ENCODE data around the gene PFKL.

PFKL gene

DNA sequence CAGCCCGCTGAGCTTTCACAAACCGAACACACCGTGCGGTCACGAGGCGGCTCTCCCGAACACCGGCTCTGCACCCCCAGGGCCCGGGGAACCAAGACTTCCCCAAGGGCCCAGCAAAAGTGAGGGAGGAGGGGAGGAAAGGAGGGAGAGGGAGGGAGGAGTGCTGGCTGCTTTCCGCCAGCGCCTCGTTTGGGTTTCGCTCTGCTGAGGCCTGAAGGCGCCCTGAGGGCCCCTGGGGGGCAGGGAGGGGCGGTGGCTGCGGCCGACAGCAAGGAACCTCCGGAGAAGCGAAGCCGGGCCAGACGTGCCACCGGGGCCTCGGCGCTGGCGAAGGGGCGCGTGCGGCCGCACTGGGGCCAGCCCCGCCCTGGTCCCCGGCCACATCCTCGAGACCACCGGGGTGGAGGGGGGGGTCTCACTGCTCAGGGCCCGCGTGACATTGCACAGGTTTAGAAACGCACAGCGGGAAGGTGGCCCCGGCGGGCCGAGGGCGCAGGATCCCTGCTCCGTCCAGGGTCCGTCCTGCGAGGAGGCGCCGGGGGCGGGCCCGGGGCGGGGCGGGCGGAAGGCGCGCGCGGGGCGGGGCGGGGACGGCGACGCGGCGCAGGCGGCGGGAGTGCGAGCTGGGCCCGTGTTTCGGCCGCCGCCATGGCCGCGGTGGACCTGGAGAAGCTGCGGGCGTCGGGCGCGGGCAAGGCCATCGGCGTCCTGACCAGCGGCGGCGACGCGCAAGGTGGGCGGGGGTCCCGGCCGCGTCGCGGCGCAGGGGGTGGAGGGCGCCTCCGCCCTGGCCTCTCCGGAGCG, at the start of gene PFKL:
Gene PFKL (plus strand): TSS at position 596 of the 804 bp plus-strand sequence. CDS start 53 bp downstream, at position 649.
- peak; percentile 78 for DNase-seq

DNA sequence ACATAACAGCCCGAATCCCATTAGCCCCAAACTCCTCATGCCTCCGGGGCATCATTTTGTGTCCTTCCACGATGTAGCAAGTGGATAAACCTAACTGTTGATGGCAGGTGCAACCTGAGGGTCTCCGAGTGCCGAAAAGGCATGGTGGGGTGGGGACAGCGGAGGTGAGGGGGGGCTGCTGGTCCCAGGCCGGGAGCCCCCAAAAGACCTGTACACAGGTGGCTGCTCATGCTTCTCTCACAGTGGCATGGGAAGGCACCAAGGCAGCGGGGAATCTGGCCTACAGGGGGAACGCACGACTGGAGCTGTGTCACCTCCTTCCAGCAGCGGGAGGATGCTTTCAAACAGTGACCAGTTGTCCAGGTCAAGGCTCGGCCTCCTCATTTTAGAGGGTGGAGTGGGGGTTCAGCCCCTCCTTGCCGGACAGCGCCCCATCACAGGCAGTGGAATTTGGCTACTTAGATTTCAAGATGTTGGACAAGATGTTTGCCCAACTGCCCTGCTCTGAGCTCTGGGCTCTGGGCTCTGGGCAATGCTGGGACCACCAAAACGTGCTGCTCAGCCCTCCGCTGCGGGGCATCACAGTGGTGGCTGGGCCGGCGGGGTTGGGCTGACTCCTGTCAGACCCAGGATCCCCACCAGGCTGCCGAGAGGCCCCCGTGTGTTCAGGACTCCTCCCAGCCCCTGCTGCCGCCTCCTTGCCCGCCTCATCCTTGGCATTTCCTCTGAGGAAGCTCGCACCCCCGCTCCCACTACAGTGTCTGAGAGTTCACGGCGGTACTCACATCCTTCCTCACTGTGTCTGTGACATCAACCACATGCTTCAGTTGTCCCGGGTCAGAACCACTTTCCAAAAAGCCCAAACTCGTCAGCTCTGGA, 45.8 kb upstream of the PFKL start:
- no peak for DNase-seq

DNA sequence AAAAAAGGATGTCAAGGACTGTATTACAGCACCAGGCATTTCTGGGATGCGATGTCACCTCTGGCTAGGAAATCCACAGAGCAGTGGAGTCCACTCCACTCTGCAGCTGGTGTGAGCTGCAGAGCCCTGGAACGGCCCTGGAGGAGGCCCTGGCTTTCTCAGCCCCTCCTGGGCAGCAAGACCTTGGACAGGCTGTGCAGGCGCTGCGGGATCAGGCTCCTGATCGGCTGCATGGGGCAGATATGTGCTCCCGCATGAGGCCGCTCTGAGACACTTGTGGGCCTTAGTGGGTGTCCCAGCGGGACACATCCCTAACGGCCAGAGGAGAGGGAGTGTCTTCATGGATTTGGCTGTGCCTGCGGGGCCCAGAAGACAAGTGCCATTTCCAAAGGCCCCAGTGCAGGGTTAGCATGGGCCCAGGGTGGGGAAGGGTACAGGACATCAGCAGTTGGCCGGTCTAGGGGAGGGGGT, 44.3 kb upstream of the PFKL start:
- DNase-seq: no peak

DNA sequence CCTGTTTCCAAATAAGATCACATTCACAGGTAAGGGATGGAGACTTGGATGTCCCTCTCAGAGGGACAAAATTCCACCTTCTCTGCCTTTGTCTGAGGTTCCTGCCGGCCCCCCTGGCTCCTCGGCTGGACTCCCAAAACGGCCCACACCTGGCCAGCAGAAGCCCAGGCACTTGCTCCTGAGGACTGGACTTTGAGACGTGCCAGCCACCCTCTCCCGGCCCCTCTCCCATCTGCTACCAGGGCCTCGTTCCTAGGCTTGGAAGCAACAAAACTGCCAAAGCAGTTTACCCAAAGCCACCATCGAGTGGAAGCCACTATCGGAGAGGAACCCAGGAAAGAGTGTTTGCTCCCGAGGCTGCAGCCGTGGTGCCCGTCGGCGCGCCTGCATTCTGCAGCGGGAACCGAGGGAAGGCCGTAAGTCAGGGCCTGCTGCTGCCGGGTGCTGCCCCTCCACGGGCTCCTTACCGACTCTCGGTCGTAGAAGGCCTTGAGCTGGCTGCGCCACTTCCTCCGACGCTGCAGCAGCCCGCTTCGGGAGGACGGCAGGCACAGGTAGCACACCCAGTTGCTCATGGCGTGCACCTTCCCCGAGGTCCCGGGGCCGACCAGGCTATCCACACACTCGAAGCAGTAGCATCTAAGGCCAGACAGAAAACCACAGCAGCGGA, 41.7 kb upstream of the PFKL start:
- DNase-seq: no peak

DNA sequence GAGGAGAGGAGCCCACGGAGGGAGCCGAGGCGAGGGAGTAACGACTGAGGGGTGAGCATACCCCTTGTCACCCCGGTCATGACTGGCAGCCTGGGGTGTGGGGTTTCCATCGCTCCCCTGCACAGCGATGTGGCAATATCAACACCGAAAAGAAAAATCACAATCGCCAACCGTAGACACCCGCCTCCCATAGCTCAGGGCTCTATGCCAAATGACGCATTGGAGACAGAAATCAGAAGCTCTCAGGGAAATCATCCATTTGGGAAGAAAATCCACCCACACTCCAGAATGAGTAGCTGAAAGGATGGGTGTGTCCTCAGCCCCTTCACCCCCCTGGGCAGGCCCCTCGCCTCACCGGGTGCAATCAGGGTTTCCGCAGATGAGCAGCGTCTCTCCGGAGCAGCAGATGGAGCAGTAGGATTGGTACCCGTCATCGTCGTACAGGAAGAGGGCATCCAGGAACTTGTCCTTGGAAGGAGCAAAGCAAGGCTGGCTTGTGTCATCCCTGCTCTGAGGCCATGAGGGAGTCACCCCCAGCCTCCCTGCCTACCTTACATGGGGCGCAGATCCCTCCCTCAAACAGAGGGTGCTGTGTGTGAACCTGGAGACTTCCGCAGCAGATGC, 40.7 kb upstream of the PFKL start:
- no peak for DNase-seq

DNA sequence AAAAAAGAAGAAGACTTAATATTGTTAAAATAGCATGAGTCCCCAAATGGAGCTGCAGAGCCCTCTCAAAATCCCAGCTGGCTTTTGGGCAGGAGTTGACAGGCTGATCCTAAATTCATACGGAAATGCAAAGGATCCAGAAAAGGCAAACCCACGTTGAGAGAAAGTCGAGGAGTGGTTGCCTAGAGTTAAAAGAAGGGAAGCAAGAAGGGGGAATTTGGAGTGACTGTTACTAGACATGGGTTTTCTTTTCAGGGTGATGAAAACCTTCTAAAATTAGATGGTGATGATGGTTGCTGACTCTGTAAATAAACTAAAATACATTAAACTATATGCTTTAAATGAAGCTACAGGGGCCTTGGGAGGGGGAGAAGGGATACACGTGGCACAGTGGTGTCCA, 39.8 kb upstream of the PFKL start:
- no peak for DNase-seq

DNA sequence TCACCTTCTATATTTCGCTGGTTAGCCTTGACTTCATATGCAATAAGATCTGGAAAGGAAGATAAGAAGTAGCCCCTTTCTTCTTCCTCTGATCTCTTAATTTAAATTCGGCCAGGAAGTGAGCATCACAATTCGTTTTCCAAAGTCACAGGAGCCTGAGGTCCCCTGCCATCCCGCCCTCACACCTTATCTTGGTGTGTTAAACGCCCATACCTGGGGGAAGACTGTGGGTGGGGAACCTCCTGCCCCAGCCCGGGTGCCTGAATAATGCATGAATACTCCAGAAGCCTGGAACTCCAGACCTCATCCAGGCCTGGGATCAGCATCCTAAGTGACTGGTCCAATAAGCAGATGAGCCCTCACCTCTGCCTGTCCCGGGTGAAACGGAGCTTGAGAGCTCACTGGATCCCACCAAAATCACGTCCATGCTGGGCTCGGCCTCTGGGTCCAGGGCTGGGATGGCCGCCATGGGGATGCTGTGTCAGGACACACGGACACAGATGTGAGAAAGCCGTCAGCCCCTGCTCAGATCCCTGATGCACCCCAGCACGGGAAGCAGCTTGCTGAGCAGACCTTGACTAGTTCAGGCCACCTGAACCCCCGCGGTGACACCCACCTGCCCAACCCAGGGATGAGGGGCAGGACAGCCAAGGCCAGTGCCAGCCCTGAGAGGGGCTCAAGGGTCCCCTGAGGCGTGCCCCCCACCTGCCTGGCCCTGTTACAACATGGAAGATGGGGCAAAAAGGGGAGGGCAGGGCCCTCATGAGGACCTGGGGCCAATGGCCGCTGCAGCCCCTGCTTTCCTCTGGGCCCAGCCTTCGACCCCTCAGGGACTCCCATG, 38.8 kb upstream of the PFKL start:
- no peak for DNase-seq

GRCh38 chr21:44261675-44262295, 38.1 kb upstream of the PFKL start, which contains the start of gene DNMT3L:
Gene DNMT3L (minus strand): TSS chr21:44261897. CDS start chr21:44261259, 638 bp downstream.
- DNase-seq: no peak

- no peak for DNase-seq
These were observed 37.4 kb upstream of the PFKL start for GRCh38 chr21:44262338-44263056.

- DNase-seq: peak; percentile 81
These were observed 36.6 kb upstream of the PFKL start for GRCh38 chr21:44263221-44263760.

GRCh38 chr21:44263768-44264167, 36.1 kb upstream of the PFKL start:
- DNase-seq: peak; percentile 48

DNA sequence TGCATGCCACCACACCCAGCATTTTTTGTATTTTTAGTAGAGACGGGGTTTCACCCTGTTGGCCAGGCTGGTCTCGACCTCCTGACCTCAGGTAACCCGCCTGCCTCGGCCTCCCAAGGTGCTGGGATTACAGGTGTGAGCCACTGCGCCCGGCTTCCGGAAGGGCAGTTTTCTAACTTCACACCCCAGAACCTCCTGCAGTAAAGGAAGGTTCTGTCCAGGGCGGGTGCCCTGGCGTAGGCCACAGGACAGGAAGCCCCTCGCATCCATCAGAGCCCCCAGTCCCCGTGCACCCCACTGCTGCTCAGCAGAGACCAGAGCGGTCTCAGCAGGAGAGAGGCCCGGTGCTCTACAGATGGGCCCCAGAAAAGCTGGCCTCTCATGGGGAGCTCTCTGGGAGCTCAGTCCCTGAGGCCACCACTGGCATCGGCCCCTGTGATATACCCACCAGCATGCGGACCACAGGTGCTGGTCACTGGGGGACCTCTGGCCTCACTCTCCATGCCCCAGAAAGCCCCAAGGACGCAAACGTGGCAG, 34.1 kb upstream of the PFKL start:
- no peak for DNase-seq

- DNase-seq: no peak
These were observed 32.2 kb upstream of the PFKL start for GRCh38 chr21:44267655-44268142.

GRCh38 chr21:44269090-44269489, 30.8 kb upstream of the PFKL start:
- no peak for DNase-seq

GRCh38 chr21:44271558-44272283, 28.1 kb upstream of the PFKL start:
- no peak for DNase-seq

DNA sequence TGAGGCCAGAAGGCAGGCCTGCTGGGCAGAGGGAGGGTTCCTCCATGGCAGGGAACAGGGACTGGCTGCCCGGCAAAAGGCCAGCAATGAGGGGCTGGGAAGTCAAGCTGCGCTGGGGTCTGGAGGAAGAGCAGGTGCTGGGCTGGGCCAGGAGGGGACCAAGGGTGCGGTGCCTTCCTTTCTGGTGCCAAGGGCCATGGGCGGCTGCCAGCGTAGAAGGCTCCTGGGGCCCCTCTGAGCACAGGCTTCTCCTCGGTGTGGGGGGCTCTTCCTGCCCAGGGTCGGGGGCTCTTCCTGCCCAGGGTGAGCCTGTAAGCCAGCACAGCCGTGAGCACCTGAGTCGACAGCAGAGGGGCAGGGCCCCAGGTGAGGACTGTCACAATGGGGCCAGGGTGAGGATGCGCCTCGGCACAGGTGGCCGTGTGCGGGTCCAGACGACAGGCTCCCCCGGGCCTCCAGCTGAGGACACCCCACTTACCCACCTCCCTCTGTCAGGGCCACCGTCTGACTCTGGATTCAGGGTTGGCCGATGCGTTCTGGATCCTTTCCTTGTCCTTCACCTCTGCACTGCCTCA, 27.5 kb upstream of the PFKL start:
- no peak for DNase-seq

- no peak for DNase-seq
These were observed 26.8 kb upstream of the PFKL start for GRCh38 chr21:44273046-44273445.

DNA sequence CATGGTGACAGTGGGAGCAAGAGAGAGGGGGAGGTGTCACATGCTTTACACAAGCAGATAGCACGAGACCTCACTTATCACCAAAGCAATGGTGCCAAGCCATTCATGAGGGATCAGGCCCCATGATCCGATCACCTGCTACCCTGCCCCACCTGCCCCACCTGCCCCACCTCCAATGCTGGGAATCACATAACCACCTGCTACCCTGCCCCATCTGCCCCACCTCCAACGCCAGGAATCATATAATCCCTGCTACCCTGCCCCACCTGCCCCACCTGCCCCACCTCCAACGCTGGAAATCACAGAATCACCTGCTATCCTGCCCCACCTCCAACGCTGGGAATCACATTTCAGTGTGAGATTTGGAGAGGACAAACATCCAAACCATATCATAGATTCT, 24.8 kb upstream of the PFKL start:
- no peak for DNase-seq

Measured in eye (tissue), 1 donor.